NT2/D1 (cell line): ENCODE data around the gene ARHGEF40.

Source experiments
- DNase-seq: peaks from one replicate; pipeline ENCODE4 v3.0.0-alpha.2; 2011; ENCODE audit warnings: low read depth, low spot score
- H3K27me3 ChIP-seq: 2 replicates; pipeline ENCODE4 v1.6.0; 2011; ENCODE audit warnings: mild to moderate bottlenecking; ENCODE audit not compliant: insufficient read length, insufficient read depth
- H3K36me3 ChIP-seq: 2 replicates; pipeline ENCODE4 v1.6.1; 2011; ENCODE audit warnings: mild to moderate bottlenecking, low read length, mixed read lengths; ENCODE audit not compliant: insufficient read depth, insufficient read length
- H3K4me1 ChIP-seq: 2 replicates; pipeline ENCODE4 v1.5.1; 2011; ENCODE audit not compliant: insufficient read depth, insufficient read length
- H3K4me3 ChIP-seq: 2 replicates; pipeline ENCODE4 v1.5.1; 2011; ENCODE audit warnings: low read depth; ENCODE audit not compliant: insufficient read length
- H3K9ac ChIP-seq: 2 replicates; pipeline ENCODE4 v1.6.0; 2011; ENCODE audit warnings: low read depth; ENCODE audit not compliant: insufficient read length
- H3K9me3 ChIP-seq: 2 replicates; pipeline ENCODE4 v1.5.1; 2011; ENCODE audit warnings: mild to moderate bottlenecking, low read length; ENCODE audit not compliant: insufficient read depth
- SUZ12 ChIP-seq: IDR thresholded peaks from 2 replicates; pipeline ENCODE4 v1.6.1; 2011; ENCODE audit not compliant: insufficient read length, insufficient read depth; ENCODE audit errors: extremely low read depth
- YY1 ChIP-seq: IDR thresholded peaks from 2 replicates; pipeline ENCODE4 v1.6.1; 2011; ENCODE audit not compliant: insufficient read length, insufficient read depth
- ZNF274 ChIP-seq: IDR thresholded peaks from 2 replicates; pipeline ENCODE4 v1.6.1; 2011; ENCODE audit warnings: mild to moderate bottlenecking, low read depth, low read length

The ARHGEF40 gene

DNA sequence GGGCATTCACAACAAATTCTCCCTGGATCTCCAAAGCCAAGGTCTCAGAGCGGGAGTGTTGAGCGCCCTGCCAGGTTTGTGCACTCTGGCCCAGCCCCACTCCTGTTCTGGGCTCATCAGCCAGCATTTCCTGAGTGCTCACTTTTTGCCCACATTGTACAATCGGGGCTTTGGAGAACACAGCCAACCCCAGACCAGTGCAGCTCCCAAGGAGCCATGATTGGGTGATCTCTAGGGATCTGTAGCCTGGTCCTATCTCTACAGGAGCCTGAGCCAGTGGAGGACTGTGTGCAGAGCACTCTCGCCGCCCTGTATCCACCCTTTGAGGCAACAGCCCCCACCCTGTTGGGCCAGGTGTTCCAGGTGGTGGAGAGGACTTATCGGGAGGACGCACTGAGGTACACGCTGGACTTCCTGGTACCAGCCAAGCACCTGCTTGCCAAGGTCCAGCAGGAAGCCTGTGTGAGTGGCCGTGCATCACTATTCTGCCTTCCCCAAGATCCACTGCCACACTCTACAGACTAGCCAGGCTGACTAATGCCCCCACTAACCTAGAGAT, 2.8 kb downstream of the ARHGEF40 start:
- Histone ChIP-seq H3K4me3 (no peak overlapping the region), H3K9ac (peak overlapping the region; percentile 17), H3K4me1 (peaks cover 3% of the 10 kb centered on the region), H3K36me3 (peaks cover 54% of the 10 kb centered on the region), H3K27me3 (no peaks in the 10 kb centered on the region), H3K9me3 (no peaks in the 10 kb centered on the region)
- no peak for TF ChIP-seq YY1
- no peak for TF ChIP-seq ZNF274
- TF ChIP-seq SUZ12: no peak
- no peak for DNase-seq

GRCh38 chr14:21073921-21074320, 3.8 kb downstream of the ARHGEF40 start:
- no peak for DNase-seq
- H3K27me3 ChIP-seq: no peaks in the 10 kb centered on the region
- no peak overlapping the region for H3K9ac ChIP-seq
- TF ChIP-seq SUZ12: no peak
- no peak for TF ChIP-seq ZNF274
- no peak for TF ChIP-seq YY1
- no peak overlapping the region for H3K4me3 ChIP-seq
- no peaks in the 10 kb centered on the region for H3K9me3 ChIP-seq
- peaks cover 64% of the 10 kb centered on the region for H3K36me3 ChIP-seq
- H3K4me1 ChIP-seq: peaks cover 3% of the 10 kb centered on the region

- H3K4me3 ChIP-seq: no peak overlapping the region
- peaks cover 71% of the 10 kb centered on the region for H3K36me3 ChIP-seq
- H3K4me1 ChIP-seq: peaks cover 3% of the 10 kb centered on the region
- no peak overlapping the region for H3K9ac ChIP-seq
- no peaks in the 10 kb centered on the region for H3K27me3 ChIP-seq
- no peaks in the 10 kb centered on the region for H3K9me3 ChIP-seq
- TF ChIP-seq SUZ12 (no peak), YY1 (no peak), ZNF274 (no peak)
- no peak for DNase-seq
Measured at GRCh38 chr14:21074398-21075272, 4.5 kb downstream of the ARHGEF40 start.

- DNase-seq: no peak
- H3K9ac ChIP-seq: no peak overlapping the region
- H3K27me3 ChIP-seq: no peaks in the 10 kb centered on the region
- TF ChIP-seq YY1 (no peak), SUZ12 (no peak), ZNF274 (no peak)
- peaks cover 3% of the 10 kb centered on the region for H3K4me1 ChIP-seq
- H3K9me3 ChIP-seq: no peaks in the 10 kb centered on the region
- no peak overlapping the region for H3K4me3 ChIP-seq
- H3K36me3 ChIP-seq: peaks cover 84% of the 10 kb centered on the region
Measured at GRCh38 chr14:21075719-21076437, 5.8 kb downstream of the ARHGEF40 start.

GRCh38 chr14:21077672-21078071, 7.6 kb downstream of the ARHGEF40 start:
- no peak overlapping the region for H3K4me3 ChIP-seq
- no peaks in the 10 kb centered on the region for H3K27me3 ChIP-seq
- H3K9me3 ChIP-seq: no peaks in the 10 kb centered on the region
- no peak for DNase-seq
- TF ChIP-seq SUZ12 (no peak), YY1 (no peak), ZNF274 (no peak)
- peaks cover 100% of the 10 kb centered on the region for H3K36me3 ChIP-seq
- H3K4me1 ChIP-seq: no peaks in the 10 kb centered on the region
- no peak overlapping the region for H3K9ac ChIP-seq

DNA sequence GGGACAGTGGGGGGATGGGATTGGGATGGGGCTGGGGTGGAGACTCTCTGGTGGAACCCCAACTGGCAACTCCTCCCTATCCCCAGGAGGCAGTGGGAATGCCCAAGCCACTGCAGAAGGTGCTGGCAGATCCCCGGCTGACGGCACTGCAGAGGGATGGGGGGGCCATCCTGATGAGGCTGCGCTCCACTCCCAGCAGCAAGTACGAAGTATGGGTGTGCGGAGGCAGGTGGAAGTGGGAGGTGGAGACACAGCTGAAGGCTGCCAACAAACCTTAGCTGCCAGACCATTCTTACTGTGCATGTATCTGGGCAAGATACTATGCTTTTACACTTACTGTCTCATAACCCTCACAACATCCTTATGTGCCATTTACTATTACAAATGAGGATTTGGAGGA, 8.2 kb downstream of the ARHGEF40 start:
- Histone ChIP-seq H3K9me3 (no peaks in the 10 kb centered on the region), H3K4me3 (no peak overlapping the region), H3K36me3 (peaks cover 99% of the 10 kb centered on the region), H3K4me1 (no peaks in the 10 kb centered on the region), H3K9ac (no peak overlapping the region), H3K27me3 (no peaks in the 10 kb centered on the region)
- TF ChIP-seq YY1 (no peak), SUZ12 (no peak), ZNF274 (no peak)
- no peak for DNase-seq

GRCh38 chr14:21078726-21079125, 8.6 kb downstream of the ARHGEF40 start:
- Histone ChIP-seq H3K4me1 (no peaks in the 10 kb centered on the region), H3K9ac (no peak overlapping the region), H3K4me3 (no peak overlapping the region), H3K9me3 (no peaks in the 10 kb centered on the region), H3K27me3 (no peaks in the 10 kb centered on the region), H3K36me3 (peaks cover 99% of the 10 kb centered on the region)
- TF ChIP-seq ZNF274 (no peak), SUZ12 (no peak), YY1 (no peak)
- DNase-seq: no peak
